Stimulated activated memory B cell treated with anti-CD40 and anti-IgM and Interleukin-4, amounts not matched to agents 10 μg/mL and 1 μg/mL and 100 μg/mL, for 72 hours (primary cell): ENCODE data around the gene TRPM3.
A peak's percentile ranks its signal among the peaks of the same experiment; 100 is the strongest.

ENCODE experiments used
- ATAC-seq: fragments of 150-1000 bp; cut with Tn5 transposase; 2 replicates; pipeline ENCODE4 v1.10.0; 2021
- H3K27ac Mint-ChIP-seq: one replicate; pipeline ENCODE4 v1.8.0; 2022; ENCODE audit warnings: mild to moderate bottlenecking, mixed read lengths
- H3K27me3 Mint-ChIP-seq: one replicate; pipeline ENCODE4 v1.8.0; 2022; ENCODE audit warnings: mixed read lengths
- H3K36me3 Mint-ChIP-seq: one replicate; pipeline ENCODE4 v1.8.0; 2022; ENCODE audit warnings: mixed read lengths
- H3K4me1 Mint-ChIP-seq: one replicate; pipeline ENCODE4 v1.8.0; 2022; ENCODE audit warnings: mixed read lengths
- H3K4me3 Mint-ChIP-seq: one replicate; pipeline ENCODE4 v1.8.0; 2022; ENCODE audit warnings: mild to moderate bottlenecking, moderate library complexity, mixed read lengths
- H3K9me3 Mint-ChIP-seq: one replicate; pipeline ENCODE4 v1.8.0; 2022; ENCODE audit warnings: mixed read lengths

The TRPM3 gene

DNA sequence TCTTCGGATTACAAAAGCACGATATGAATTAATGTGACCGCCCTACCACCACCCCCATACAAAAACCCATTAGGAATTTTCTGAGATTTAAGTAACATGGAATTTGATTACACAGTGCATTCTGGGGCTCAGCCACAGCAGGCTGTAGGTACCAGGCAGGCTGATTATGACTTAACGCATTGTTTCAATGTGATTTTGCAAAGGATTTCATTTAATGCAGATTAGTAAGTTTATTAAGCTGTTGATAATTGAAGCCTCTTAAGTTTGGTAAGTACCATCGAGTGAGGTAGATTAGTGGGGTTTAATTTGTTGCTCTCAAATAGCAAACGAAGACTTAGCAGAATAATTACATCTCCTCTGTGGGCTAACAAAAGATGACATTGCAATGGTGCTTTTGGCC is 240.1 kb downstream of the TRPM3 start:
- no peaks in the 10 kb centered on the region for H3K27me3 Mint-ChIP-seq
- ATAC-seq = no peak
- H3K27ac Mint-ChIP-seq = no peak overlapping the region
- no peaks in the 10 kb centered on the region for H3K36me3 Mint-ChIP-seq
- no peaks in the 10 kb centered on the region for H3K4me1 Mint-ChIP-seq
- no peaks in the 10 kb centered on the region for H3K9me3 Mint-ChIP-seq
- H3K4me3 Mint-ChIP-seq = no peak overlapping the region

DNA sequence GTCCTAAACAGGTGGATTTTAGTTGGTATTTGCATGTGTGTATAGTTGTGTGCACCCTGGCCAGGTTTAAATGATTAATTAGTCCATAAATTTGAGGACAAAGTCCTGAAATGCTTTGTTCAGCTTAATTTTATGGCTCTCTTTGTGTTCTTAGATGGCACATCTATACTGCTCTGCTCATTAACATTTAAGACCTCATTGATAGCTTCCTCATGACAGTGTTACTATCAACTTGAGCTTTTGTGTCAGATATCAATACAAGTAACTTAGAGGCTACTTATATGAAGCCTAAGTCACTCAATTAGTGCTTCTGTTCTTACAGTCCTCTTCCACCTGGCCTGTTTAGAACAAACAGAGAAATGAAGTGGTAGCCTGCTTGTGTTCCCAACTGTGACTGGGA is 240.9 kb downstream of the TRPM3 start:
- no peak overlapping the region for H3K4me3 Mint-ChIP-seq
- ATAC-seq = no peak
- no peaks in the 10 kb centered on the region for H3K9me3 Mint-ChIP-seq
- H3K27ac Mint-ChIP-seq = no peak overlapping the region
- H3K36me3 Mint-ChIP-seq = no peaks in the 10 kb centered on the region
- no peaks in the 10 kb centered on the region for H3K27me3 Mint-ChIP-seq
- no peaks in the 10 kb centered on the region for H3K4me1 Mint-ChIP-seq

DNA sequence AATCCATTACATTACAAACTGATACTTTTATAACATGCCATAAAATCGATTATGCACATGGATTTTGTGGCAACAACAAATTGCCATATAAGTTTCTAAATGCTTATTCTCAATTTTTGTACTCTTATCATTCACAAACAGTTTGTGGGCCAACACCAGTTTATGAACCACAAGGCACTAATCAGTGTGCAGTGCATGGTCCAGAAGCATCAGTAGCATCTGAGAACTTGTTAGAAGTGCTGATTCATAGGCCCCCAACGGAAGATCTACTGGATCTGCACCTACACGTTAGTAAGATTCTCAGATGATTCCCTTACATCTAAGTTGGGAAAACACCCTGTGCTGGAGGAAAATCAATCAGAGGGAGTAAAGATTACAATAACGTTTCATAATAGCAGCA is 242.8 kb downstream of the TRPM3 start:
- no peaks in the 10 kb centered on the region for H3K4me1 Mint-ChIP-seq
- H3K27ac Mint-ChIP-seq = no peak overlapping the region
- H3K4me3 Mint-ChIP-seq = no peak overlapping the region
- no peaks in the 10 kb centered on the region for H3K36me3 Mint-ChIP-seq
- ATAC-seq = no peak
- H3K9me3 Mint-ChIP-seq = no peaks in the 10 kb centered on the region
- no peaks in the 10 kb centered on the region for H3K27me3 Mint-ChIP-seq

DNA sequence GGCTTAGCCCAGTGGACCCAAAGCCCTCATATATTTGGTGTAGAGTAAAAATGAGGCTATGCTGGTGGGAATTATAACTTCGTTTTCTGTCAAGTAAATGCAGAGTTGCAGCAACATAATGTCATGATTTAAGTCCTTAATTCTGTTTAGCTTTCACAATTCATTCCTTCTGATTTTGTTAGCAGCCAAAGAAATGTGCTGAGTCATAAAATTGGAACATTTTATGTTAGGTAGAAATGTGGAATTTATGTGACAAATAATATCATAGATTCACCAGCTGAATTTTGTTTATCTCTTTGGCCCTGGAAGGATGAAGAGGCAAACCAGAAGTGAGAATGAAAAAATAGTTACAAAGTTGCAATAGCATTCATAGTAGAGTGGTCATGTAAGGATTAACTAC is 247.0 kb downstream of the TRPM3 start:
- no peak for ATAC-seq
- no peaks in the 10 kb centered on the region for H3K9me3 Mint-ChIP-seq
- no peaks in the 10 kb centered on the region for H3K36me3 Mint-ChIP-seq
- no peak overlapping the region for H3K27ac Mint-ChIP-seq
- no peaks in the 10 kb centered on the region for H3K27me3 Mint-ChIP-seq
- no peaks in the 10 kb centered on the region for H3K4me1 Mint-ChIP-seq
- no peak overlapping the region for H3K4me3 Mint-ChIP-seq

DNA sequence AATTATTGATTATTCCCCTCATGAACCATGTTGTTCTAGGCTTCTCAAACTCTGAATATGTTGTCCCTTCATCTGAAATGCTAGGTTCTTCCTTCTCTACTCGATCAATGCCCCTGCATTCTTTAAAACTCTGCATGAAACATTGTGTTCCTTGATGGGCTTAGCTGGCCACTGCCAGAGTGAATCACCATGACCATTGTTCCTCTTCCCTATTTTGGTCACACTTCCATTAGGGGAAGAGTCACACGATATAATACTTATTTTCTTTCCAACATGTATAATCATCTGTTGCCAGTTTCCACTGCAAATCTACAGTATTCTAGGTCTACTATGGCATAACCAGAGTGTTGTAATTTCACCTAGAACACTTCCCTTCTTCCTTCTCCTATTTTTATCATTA is 247.9 kb downstream of the TRPM3 start:
- Mint-ChIP-seq H3K27ac (no peak overlapping the region), H3K27me3 (no peaks in the 10 kb centered on the region), H3K9me3 (no peaks in the 10 kb centered on the region), H3K4me1 (no peaks in the 10 kb centered on the region), H3K36me3 (no peaks in the 10 kb centered on the region), H3K4me3 (no peak overlapping the region)
- ATAC-seq = no peak

DNA sequence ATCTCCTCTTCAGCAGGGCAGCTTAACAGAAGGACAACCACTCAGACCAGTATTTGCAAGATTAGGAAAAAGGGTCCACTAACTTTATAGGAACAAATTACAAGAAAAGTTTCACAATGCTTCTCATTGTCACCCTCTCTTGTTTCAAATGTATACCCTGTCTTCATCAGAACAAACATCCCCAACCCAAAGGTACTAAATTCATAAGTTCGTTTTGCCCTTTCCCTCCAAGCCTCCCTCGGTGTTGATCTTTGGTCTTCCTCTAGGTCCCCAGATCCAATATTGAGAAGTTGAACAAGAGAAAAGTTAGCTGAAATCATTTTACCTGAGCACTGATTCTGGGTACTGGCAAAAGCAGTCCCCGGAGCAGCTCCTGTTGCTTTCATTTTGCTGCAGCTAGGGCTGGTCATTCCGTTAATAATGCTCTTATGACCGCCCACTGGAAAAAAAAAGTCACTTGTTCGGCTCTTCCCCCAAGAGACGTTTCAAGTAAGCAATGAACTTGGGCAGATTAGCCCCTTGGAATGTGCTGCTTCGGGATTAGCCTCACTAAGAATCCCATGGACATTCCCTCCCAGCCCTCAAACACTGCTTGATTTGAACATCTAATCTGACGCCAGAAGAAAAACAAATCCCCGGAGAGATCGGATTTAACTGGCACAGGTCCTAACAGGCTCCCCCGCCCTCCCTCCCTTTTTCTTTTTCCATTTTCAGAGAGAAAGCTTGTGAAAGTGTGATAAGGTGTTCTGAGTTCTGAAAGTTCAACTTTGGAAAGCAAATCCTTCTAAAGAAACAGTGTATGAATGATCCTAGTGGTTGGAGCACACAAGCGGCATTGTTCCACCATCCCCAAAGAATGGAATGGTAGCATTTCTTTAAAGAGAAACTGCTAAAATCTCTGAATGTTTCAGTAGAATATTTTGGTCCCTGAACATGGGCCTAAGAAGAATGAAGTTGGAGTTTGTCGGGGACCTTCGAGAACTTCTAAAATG is 252.5 kb downstream of the TRPM3 start:
- H3K9me3 Mint-ChIP-seq = no peaks in the 10 kb centered on the region
- no peaks in the 10 kb centered on the region for H3K27me3 Mint-ChIP-seq
- no peaks in the 10 kb centered on the region for H3K4me1 Mint-ChIP-seq
- no peak for ATAC-seq
- no peaks in the 10 kb centered on the region for H3K36me3 Mint-ChIP-seq
- H3K4me3 Mint-ChIP-seq = no peak overlapping the region
- H3K27ac Mint-ChIP-seq = no peak overlapping the region

DNA sequence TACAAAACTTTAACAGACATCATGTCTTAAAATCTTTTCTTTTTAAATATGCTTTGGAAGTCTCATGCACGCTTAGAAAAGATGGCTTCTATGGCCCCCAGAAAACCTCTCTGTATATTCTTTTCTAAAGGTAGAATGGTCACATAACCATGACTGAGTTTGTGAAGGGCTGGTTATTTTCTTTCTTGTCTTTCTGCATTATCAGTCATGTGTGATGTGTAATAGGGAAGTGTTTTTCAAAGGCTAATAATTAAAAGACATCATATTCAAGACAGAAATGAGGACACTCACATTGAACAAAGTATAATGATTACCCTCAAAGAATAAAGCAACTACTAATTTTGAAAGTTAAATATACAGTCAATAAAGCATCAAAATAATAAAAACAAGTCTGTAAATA is 253.4 kb downstream of the TRPM3 start:
- H3K27ac Mint-ChIP-seq = no peak overlapping the region

DNA sequence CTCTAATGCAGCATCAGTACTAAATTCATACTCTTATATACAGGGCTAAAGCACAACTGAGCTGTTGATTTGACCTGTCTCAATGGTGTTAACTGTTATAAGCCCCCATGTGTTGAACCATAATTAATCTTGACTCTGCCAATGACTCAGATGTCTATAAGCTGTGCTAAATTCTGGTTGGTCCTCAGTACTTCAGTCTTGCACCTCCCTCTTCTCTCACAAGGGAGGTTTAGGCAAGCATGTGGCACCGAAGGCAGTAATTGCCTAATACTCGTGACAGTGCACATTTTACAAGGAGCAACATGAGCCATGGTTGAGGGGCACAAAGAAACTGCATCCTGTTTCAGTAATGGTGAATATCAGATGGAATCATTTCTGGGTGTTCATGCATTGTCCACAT is 255.9 kb downstream of the TRPM3 start:
- Mint-ChIP-seq H3K27me3 (no peaks in the 10 kb centered on the region), H3K4me1 (no peaks in the 10 kb centered on the region), H3K27ac (no peak overlapping the region), H3K36me3 (no peaks in the 10 kb centered on the region), H3K4me3 (no peak overlapping the region), H3K9me3 (no peaks in the 10 kb centered on the region)
- ATAC-seq = no peak

More for the DNA sequence above, 253.4 kb downstream of the TRPM3 start:
- no peak for ATAC-seq
- Mint-ChIP-seq H3K9me3 (no peaks in the 10 kb centered on the region), H3K4me1 (no peaks in the 10 kb centered on the region), H3K27me3 (no peaks in the 10 kb centered on the region), H3K4me3 (no peak overlapping the region), H3K36me3 (no peaks in the 10 kb centered on the region)

DNA sequence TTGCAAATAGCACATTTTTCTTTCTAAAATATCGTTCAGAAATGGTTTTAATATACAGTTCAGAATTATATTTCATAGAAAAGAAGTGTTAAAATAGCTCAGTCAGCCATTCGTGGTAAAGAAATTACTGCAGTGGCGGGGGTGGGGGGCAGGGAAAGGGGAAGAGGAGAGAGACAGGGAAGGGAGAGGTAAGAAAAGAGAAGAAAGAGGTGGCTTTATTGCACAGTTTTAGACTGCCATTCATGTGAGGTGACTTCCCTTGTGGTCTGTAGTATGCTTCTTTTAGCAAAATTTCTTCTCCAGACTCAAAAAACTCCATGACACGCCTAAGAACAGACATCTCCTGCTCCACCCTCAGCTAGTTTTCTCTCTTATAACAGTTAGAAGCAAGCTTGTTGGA is 259.6 kb downstream of the TRPM3 start:
- Mint-ChIP-seq H3K27me3 (no peaks in the 10 kb centered on the region), H3K4me1 (no peaks in the 10 kb centered on the region), H3K4me3 (no peak overlapping the region), H3K36me3 (no peaks in the 10 kb centered on the region), H3K27ac (no peak overlapping the region), H3K9me3 (no peaks in the 10 kb centered on the region)
- ATAC-seq = peak; percentile 25

DNA sequence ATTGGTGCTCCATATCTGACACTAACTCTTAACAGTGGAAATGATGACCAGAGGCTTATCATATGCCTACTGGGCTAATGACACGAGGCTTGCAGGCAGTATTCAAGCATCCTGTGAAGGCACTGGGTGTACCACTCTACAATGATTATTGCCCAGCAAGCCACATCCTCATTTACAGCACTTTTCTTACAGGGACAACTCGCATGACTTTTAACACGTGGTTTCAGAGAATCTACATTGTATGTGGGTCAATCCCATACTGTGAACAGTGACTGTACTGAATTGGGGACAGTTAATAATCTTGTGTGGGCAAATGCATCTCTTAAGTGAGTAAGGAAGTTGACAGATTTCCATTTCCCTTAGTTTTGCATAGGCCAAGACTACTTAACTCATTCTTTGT is 260.0 kb downstream of the TRPM3 start:
- no peaks in the 10 kb centered on the region for H3K27me3 Mint-ChIP-seq
- no peak for ATAC-seq
- no peak overlapping the region for H3K27ac Mint-ChIP-seq
- H3K36me3 Mint-ChIP-seq = no peaks in the 10 kb centered on the region
- no peaks in the 10 kb centered on the region for H3K4me1 Mint-ChIP-seq
- no peaks in the 10 kb centered on the region for H3K9me3 Mint-ChIP-seq
- no peak overlapping the region for H3K4me3 Mint-ChIP-seq

DNA sequence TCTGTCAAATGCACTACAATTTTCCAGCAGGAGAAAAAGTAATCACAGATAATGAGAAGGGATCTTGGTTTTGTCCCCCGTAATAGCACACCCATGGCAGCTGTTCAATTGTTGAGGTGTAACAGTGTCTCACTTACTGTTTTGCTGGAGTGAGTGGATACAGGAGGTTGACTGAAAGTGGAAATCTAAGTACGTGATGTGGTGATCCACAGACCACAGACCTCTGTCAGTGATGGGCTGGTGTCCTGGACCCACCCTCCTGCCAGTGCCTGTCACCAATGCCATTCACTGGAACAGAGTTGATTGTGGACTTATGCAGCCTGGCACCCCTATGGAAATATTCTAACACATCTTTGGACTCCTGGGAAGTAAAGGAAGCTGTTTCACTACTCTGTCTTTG is 261.7 kb downstream of the TRPM3 start:
- Mint-ChIP-seq H3K4me1 (no peaks in the 10 kb centered on the region), H3K9me3 (no peaks in the 10 kb centered on the region), H3K36me3 (no peaks in the 10 kb centered on the region), H3K4me3 (no peak overlapping the region), H3K27me3 (no peaks in the 10 kb centered on the region), H3K27ac (no peak overlapping the region)
- ATAC-seq = no peak

DNA sequence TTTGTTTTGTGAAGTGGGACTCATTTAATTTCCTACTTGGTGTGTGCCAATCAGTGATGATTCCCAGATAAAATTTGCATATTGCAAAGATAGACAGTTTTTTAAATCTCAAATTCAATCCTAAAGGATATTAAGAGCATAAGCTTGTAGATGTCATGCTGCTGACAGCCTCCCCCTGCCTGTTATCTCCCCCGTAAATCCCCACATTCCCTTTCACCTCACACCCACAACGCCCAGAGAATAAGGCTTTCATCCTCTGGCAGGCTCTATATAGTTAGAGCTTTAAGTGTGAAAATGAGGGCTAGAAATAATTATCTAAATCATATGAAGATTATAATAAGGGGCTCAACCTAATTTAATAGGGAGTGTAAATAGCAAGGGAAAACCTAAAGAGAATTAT is 265.0 kb downstream of the TRPM3 start:
- no peak overlapping the region for H3K27ac Mint-ChIP-seq
- H3K4me3 Mint-ChIP-seq = no peak overlapping the region
- H3K9me3 Mint-ChIP-seq = no peaks in the 10 kb centered on the region
- no peak for ATAC-seq
- no peaks in the 10 kb centered on the region for H3K36me3 Mint-ChIP-seq
- no peaks in the 10 kb centered on the region for H3K4me1 Mint-ChIP-seq
- no peaks in the 10 kb centered on the region for H3K27me3 Mint-ChIP-seq

DNA sequence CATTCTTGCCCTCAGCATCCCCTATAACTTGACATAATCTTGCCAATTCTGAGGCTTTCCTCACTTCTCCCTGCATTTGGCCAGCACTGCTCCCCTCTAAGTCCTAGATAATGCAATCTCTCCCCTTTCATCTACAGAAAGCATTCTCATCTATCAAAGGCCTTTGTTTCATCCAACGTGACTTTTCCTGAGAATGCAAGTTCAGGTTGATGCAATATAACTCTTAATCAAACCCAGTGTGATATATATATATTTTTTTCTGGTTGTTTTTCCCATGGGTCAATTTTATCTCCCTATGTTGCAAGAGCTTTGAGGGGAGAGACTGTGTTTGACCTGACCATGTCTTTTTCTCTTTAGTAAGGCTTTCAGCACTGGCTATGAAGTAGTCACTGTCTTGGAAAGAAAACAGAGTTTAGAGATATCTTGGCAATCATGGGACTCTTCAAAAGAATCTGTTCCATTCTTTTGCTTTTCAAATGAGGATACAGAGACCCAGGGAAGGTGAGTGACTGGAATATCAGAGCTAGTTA is 268.6 kb downstream of the TRPM3 start:
- no peak overlapping the region for H3K27ac Mint-ChIP-seq

DNA sequence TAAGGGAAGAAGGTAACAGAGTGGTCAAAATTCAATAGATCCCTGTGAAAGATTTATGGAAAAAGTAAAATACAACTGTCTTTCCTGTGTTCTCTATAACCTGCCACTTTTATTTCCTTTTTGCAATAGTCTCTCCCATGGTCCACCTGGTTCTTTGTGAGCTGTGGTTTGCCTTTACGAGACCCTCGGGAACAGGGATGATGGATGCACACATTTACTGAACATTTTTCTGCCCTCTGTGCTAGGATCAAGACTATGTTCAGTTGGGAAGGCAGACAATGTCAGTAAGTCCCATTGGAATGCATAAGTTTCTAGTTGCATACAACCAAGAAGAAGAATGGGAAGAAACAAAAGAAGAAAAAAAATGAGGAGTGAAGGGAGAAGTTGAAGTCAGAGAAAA is 281.2 kb downstream of the TRPM3 start:
- Mint-ChIP-seq H3K27me3 (no peaks in the 10 kb centered on the region), H3K4me3 (no peak overlapping the region), H3K36me3 (no peaks in the 10 kb centered on the region), H3K4me1 (no peaks in the 10 kb centered on the region), H3K9me3 (no peaks in the 10 kb centered on the region), H3K27ac (no peak overlapping the region)
- no peak for ATAC-seq

More for the DNA sequence above, 268.6 kb downstream of the TRPM3 start:
- ATAC-seq = no peak
- Mint-ChIP-seq H3K9me3 (peaks cover 6% of the 10 kb centered on the region), H3K36me3 (no peaks in the 10 kb centered on the region), H3K4me1 (no peaks in the 10 kb centered on the region), H3K27me3 (no peaks in the 10 kb centered on the region), H3K4me3 (no peak overlapping the region)

DNA sequence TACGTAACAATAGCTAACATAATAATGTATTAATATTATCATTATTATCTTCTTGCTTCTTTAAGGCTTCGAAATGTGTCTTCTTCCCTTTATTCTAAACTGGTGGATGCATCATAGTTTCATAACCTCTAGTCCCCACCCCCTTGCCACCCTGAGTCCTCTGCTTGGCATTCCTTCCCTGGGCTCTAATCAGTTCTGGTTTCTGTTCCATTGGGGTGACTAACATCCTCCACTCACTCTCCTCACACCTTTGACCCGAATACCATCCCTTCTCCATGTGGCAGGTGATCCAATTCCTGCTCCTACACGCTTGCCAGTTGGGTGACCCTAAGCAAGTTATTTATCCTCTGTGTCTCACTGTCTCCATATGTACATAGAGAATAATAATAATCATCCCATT is 286.1 kb downstream of the TRPM3 start:
- H3K4me1 Mint-ChIP-seq = no peaks in the 10 kb centered on the region
- no peaks in the 10 kb centered on the region for H3K9me3 Mint-ChIP-seq
- H3K4me3 Mint-ChIP-seq = no peak overlapping the region
- no peak for ATAC-seq
- H3K27me3 Mint-ChIP-seq = no peaks in the 10 kb centered on the region
- H3K36me3 Mint-ChIP-seq = no peaks in the 10 kb centered on the region
- no peak overlapping the region for H3K27ac Mint-ChIP-seq

DNA sequence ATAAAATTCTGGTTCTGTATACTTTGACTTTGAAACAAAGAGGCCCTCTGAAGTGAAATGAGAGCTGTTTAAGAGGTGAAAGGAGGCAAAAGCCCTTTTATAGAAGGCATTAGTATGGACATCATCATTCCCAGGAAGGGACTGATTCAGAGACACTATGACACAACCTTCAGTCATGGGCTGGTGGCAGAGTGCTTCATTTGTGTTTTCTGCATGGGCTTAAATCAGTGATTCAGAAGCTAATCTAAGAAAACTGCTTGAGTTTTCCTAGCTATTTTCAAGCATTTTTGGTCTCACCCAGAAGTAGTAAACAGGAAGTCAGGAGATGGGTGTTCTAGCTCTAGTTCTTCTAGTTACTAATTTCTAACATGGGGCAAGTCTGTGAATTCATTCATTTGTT is 288.9 kb downstream of the TRPM3 start:
- no peaks in the 10 kb centered on the region for H3K9me3 Mint-ChIP-seq
- no peaks in the 10 kb centered on the region for H3K36me3 Mint-ChIP-seq
- no peak for ATAC-seq
- no peaks in the 10 kb centered on the region for H3K27me3 Mint-ChIP-seq
- H3K4me3 Mint-ChIP-seq = no peak overlapping the region
- no peak overlapping the region for H3K27ac Mint-ChIP-seq
- no peaks in the 10 kb centered on the region for H3K4me1 Mint-ChIP-seq
